Adipose tissue (tissue), 3 donors: ENCODE measurements around the gene PEX1. TPM values are rescaled to one million over a fixed set of nuclear protein-coding genes. Genes with fewer than 3 reads are reported as not detected.
"Not testable (repeated sequence)": the region's sequence is repeated elsewhere in the genome, so short reads cannot be mapped to it uniquely, and the experiment has no call there.

Experiments used
- H3K27ac ChIP-seq: one replicate; pipeline ENCODE4 v1.5.1; 2013; ENCODE audit warnings: low read depth, low read length
- WGBS, 3 donors: extraction: QIAGEN DNeasy Blood & Tissue Kit; methylation state at CpG; one replicate each; pipeline ENCODE4 v1.1.7; 2013; 5-methylcytosine and 5-hydroxymethylcytosine counted together
- polyA plus RNA-seq, 3 donors: library from polyadenylated mRNA; stranded (reverse); fragments of 200-250 nt; gene quantifications; one replicate each; pipeline ENCODE4 v1.2.3, GENCODE V29; 2013
- donor health status: healthy with polysubstance abuse.
- donor health status: Bipolar disorder and iron deficiency.
- donor health status: healthy.

PEX1 gene
- polyA plus RNA-seq, 3 donors: 7.2 to 9.5 (median 7.2) TPM

DNA sequence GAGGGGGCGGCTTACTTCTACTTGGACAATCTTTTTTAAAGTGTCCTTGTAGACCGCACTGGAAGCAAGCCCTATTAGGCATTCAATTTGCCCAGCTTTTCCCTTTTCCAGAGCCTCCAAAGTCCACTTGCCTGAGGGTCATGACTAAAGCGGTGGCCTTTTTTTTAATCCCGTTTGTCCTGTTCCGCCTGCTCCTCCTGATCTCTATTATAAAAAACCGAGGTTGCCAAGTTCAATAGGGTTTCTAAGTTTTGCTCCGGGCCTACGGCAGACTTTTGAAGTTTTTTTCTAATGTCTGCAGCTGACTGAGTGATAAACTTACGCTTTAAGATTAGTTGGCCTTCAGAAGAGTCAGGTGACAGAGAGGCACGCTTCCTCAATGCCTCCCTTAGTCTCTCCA, 54.3 kb downstream of the PEX1 start:
- WGBS, 3 donors: 46 to 95% (median 85%) methylated on average over 10 of the region's 10 CpGs
- not testable (repeated sequence) for H3K27ac ChIP-seq

DNA sequence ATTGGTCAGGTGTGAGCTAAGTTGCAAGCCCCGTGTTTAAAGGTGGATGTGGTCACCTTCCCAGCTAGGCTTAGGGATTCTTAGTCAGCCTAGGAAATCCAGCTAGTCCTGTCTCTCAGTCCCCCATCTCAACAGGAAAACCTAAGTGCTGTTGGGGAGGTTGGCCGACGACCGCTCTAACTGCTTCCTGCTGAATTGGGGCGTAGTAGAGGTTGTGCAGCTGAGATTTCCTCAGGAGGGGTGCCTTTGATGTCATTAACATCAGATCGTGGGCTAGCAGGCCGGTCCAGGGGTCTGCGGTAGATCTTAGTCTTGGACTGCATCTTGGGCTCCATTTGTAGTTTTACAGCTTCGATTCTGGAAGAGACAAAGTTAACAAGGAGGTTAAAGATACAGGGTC, 59.7 kb downstream of the PEX1 start:
- WGBS, 3 donors: 95 to 96% (median 95%) methylated on average over 8 to 9 of the region's 9 CpGs
- not testable (repeated sequence) for H3K27ac ChIP-seq

DNA sequence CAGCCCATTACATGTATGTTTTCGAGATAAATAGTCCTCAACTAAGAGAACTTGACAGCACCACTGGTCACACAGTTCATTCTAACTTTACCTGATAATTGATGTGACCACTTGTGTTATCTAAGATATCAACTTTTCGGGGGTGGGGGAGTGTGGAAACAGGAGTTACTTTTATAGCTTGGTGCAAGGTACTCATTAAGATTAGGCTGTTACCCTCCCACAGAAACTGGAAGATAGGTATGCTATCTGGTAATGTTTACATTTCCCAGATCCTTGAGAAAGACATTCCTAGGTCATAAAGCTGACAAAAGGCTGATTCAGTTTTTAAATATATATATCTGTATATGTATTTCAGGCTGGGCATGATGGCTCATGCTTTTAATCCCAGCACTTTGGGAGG, 61.6 kb downstream of the PEX1 start:
- no peak overlapping the region for H3K27ac ChIP-seq
- 81 to 88% (median 85%) methylated on average over 2 of the region's 2 CpGs for WGBS, 3 donors

DNA sequence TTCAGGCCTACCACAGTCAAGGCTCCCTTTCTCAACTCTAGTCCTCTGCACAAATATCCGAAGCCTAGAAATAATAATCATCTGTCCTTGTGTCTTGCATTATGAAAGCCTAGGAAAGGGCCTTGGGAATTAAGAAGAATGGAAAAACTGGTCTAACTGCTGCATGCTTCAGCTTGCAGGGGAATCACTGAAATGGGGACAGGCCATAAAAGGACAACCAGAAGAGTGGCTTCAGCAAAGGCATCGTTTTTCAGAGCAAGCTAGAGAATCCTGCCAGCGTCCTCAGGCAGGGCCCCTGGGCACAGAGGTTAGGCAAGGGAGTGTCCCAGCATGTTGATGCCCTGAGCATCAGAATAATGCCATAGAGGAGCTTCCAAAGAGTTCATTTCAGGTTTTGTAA, 63.8 kb downstream of the PEX1 start:
- no peak overlapping the region for H3K27ac ChIP-seq
- 56 to 86% (median 74%) methylated on average over 3 of the region's 3 CpGs for WGBS, 3 donors

DNA sequence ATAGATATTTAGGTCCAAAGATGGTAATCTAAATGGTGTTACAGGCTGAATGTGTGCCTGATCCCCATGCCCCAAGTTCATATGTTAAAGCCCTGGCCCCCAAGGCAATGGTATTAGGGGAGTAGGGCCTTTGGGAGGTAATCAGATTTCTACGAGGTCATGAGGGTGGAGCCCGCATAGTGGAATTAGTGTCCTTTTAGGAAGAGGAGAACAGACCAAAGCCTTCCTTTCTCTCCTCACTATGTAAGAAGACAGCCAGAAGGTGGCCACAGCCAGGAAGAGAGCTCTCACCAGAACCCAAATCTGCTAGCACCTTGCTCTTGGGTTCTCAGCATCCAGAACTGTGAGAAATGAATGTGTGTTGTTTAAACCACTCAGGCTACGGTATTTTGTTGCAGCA, 65.8 kb downstream of the PEX1 start:
- H3K27ac ChIP-seq: no peak overlapping the region

DNA sequence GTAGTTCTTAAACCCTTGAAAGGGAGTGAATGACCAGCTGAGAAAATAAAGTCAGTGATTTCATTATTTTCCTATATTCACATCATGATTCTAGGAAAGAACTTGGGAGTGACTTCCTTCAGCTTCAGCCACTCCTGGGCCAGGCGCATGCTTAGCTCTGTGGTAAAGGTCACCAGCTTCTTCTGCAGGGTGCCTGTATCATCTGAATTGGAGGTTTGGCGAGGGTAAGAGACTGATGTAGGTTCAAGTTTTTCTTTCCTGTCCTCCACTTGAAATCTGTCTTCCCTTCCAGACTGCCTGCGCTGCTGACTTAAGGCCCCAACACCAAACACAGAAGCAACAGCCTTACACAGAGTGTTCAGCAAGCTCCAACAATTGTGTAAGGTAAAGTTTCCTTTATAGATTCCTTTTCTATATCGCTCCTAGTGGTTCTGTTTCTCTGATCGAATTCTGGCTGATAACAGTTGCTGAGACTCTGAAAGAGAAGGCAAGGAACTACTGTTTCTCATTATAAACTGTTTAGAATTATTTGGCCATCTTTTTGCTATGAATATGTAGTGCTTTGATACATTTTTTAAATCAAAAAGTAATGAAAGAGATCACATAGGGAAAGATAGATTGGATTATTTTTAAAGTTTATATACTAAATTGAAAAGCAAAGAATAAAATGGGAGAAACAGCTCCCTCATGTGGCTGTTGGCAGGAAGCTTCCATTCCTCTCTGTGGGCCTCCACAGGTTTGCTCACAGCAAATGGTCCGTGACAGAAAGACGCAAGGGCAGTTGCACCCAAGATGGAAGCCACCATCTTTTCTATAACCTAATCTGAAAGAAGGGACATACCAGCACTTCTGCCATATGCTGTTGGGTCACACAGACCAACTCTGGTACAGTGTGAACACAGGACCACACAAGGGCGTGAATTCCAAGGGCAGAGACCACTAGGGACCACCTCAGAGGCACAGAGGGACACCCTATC, 67.0 kb downstream of the PEX1 start:
- WGBS, 3 donors: 51 to 72% (median 65%) methylated on average over 8 of the region's 8 CpGs
- H3K27ac ChIP-seq: no peak overlapping the region

More for the DNA sequence above, 65.8 kb downstream of the PEX1 start:
- WGBS, 3 donors: 91 to 94% (median 94%) methylated on average over 3 of the region's 3 CpGs

DNA sequence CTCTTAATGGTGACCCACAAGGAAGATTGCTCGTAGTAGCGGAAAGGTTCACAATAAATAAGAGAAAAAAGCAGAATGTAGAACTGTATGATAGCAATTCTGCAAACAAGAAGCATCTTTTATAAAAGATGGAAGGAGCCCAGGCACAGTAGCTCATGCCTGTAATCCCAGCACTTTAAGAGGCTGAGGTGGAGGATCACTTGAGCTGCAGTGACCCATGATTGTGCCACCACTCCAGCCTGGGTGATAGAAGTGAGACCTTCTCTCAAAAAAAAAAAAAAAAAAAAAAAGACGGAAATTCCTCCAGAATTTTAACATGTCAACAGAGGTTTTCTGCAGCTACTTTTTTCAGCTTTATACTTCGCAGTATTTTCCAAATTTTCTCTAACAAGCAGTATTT, 67.8 kb downstream of the PEX1 start:
- H3K27ac ChIP-seq: no peak overlapping the region
- 88 to 94% (median 94%) methylated on average over 4 of the region's 4 CpGs for WGBS, 3 donors

DNA sequence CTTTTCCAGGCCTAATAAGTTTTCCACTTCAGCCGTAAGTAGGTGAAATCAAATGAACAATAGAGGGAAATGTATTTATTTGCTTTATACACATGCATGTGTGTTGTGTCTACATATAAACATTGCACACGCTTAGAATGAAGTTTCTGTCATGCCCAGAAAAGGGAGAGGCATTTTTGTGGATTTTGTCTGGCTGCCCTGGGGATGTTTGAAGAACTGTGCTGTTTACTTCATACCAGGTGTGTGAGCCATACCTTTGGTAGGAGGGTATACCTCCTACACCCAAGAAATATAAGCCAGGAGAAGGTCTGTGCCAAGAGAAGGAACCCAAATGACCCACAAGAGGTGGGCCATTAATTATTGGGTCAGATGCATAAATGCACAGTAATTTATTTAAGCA, 68.2 kb downstream of the PEX1 start:
- WGBS, 3 donors: 71 to 86% (median 80%) methylated on average over 2 of the region's 2 CpGs
- H3K27ac ChIP-seq: no peak overlapping the region

DNA sequence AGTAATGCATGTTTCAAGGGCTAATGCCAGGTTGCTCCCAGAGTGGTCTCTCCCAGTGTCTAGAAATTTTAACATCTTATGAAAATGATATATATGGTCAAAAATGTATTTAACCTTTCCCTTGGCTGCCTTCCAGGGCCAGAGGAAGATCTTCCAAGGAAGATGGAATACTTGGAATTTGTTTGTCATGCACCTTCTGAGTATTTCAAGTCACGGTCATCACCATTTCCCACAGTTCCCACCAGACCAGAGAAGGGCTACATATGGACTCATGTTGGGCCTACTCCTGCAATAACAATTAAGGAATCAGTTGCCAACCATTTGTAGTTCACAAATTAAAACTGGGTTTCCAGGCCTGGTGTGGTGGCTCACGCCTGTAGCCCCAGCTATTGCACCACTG, 72.1 kb downstream of the PEX1 start:
- no peak overlapping the region for H3K27ac ChIP-seq
- WGBS, 3 donors: 78 to 98% (median 89%) methylated on average over 2 of the region's 2 CpGs

DNA sequence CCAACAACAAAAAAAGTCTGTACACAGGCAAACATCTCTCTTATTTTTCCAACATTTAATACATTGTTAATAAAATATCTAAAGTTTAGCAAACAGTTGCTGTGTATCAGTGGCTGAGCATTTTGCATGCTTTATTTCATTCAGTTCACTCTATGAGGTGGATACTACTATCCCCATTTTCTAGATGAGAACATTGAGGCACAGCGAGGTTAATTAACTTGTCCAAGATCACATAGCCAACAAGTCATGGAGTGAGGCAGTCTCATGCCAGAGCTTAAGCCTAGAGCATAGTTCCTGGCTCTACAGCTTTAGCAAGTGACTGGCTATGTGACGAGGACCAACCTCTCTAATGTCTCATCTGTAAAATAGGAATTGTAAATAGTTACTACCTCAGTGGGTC, 76.7 kb downstream of the PEX1 start:
- 97 to 98% (median 98%) methylated on average over 2 of the region's 2 CpGs for WGBS, 3 donors
- H3K27ac ChIP-seq: no peak overlapping the region

DNA sequence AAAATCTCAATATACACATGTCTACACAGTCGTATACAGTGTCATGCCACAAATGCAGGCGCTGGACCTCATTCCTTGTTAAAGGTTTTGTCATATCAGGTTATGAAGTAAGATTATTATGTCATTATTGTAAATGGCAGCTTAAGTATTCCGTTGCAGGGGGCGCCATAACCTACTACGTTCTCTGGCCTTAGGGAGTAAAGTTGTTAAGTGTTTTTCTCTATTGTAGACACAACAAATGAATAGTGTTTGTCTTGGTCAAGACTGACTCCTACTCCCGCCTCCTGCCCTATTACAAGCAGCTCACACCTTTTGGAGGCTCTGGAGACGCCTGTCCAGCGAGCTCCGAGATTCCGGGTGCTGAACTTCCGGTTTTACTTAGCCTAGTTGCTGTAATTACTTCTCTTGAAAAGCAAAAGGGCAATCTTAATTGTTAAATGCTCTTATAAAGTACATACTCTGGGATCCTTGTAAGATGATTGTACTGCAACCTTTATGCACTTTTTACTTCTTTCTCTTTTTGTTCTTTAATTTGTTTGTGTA, 80.0 kb downstream of the PEX1 start:
- no peak overlapping the region for H3K27ac ChIP-seq
- 0 to 1% (median 0%) methylated on average over 11 of the region's 11 CpGs for WGBS, 3 donors

DNA sequence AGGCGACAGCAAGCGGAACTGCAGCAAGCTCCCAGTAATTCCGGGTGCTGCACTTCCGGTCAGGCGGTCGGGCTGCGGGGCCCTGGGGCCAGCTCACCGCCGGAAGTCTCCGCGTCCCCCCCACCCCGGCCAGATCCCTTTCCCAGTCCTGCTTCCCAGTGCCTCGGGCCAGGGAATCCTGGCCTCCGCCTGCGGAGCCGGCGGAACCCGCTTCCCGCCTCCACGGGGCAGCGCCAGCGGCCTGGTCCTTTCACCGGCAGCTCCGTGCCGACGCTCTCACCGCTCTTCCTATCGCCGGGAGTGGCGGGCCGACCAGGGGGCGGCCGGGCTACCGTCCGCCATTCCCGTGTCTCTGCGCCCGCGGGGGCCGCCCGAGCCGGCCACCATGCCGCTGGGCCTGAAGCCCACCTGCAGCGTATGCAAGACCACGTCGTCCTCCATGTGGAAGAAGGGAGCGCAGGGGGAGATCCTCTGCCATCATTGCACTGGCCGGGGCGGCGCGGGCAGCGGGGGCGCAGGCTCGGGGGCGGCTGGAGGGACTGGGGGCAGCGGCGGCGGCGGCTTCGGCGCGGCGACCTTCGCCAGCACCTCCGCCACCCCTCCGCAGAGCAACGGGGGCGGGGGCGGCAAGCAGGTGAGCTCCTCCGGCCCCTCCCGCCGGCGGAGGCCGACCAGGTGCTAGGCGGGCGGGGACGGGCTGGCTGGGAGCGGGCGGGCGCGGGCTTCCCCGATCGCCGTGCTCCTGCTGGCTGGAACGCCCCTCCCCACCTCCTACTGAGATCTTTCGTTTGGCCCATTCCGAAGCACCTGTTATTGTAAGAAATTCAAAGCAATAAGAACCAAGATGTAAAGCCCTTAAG, 80.7 kb downstream of the PEX1 start, which contains the start of gene GATAD1:
Gene GATAD1 (plus strand): TSS at position 138 of the 860 bp plus-strand sequence. CDS start 248 bp downstream, at position 386.
- WGBS, 3 donors: 0 to 1% (median 1%) methylated on average over 68 to 87 of the region's 87 CpGs
- peak within 1 kb of the TSS; percentile 87 for H3K27ac ChIP-seq

DNA sequence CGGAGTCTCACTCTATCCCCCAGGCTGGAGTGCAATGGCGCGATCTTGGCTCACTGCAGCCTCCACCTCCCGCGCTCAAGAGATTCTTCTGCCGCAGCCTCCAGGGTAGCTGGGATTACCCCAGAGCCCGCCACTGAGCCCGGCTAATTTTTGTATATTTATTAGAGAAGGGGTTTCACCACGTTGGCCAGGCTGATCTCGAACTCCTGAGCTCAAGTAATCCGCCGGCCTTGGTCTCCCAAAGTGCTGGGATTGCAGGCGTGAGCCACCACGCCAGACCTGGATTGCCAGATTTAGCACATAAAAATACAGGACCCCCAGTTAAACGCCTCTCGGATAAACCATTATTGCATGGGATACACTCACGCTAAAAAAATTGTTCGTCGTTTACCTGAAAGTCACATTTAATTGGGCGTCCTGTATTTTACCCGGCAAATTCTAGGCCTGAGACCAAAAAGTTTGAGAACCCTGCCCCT, 81.4 kb downstream of the PEX1 start:
- WGBS, 3 donors: 53 to 57% (median 56%) methylated on average over 21 of the region's 21 CpGs
- no peak overlapping the region for H3K27ac ChIP-seq

DNA sequence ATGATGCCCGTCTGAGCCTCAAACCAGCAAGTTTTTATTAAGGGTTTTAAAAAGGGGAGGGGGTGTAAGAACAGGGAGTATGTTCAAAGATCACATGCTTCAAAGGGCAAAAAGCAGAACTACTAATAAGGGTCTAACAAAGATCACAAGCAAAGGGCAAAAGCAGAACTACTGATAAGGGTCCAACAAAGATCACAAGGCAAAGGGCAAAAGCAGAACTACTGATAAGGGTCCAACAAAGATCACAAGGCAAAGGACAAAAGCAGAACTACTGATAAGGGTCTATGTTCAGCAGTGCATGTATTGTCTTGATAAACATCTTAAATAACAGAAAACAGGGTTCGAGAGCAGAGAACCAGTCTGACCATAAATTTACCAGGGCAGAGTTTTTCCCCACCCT, 85.6 kb downstream of the PEX1 start:
- 80 to 87% (median 87%) methylated on average over 2 of the region's 2 CpGs for WGBS, 3 donors
- not testable (repeated sequence) for H3K27ac ChIP-seq

DNA sequence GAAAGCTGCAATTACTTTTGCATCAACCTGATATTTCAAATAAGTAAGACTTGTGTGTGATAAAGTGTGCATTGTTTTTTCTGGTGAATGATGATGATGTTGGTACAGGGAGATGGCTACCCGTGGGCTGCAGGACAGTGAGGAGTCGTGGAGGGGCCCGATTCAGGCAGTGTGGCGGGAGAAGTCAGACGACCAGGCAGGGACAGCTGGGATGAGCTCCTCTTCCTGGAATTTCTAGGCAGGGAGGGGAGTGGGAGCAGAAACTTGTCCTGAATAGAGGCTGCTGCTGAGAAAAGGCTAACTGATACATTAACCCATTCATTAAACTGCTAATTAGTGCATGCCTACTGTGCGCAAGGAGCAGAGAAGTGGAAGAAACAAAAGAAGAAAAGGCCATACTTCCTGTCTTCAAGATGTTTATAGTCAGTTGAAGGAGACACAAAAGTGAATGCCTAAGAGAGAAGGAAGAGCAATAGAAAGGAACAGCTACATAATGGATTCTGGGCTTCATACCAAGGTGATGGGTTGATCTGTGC, 90.3 kb downstream of the PEX1 start:
- WGBS, 3 donors: 72 to 76% (median 76%) methylated on average over 6 of the region's 6 CpGs
- no peak overlapping the region for H3K27ac ChIP-seq
